Stimulated activated CD4-positive, alpha-beta T cell treated with anti-CD3 and anti-CD28 coated beads, Interleukin-15, amount 100 ng/mL, for 1 hour (primary cell): ENCODE results near the gene ADGRV1.

ENCODE experiments used
- DNase-seq, 2 donors: peaks; one replicate each; pipeline ENCODE4 v3.0.0-alpha.2; 2020; ENCODE audit warnings: low read depth in 1 of 2, low spot score in 1 of 2

The ADGRV1 gene

DNA sequence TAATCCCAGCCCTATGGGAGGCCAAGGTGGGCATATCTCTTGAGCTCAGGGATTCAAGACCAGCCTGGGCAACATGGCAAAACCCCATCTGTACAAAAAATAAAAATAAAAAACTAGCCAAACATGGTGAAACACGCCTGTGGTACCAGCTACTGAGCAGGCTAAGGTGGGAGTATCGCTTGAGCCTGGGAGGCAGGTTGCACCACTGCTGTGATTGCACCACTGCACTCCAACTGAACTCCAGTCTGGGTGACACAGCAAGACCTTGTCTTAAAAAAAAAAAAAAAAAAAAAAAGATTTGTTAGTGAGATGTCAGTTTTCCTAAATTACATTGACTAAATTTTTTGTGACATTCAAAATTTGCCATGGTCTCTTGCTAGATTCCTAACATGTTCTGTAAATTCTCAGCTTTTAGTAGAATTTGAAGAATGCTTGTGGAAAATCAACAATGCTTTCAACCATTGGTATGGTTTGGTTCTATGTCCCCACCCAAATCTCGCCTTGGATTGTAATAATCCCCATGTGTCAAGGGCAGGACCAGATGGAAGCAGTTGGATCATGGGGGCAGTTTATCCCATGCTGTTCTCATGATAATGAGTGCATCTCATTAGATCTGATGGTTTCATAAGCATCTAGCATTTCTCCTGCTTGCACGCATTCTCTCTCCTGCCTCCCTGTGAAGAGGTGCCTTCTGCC is 588.5 kb downstream of the ADGRV1 start:
- no peak for DNase-seq

DNA sequence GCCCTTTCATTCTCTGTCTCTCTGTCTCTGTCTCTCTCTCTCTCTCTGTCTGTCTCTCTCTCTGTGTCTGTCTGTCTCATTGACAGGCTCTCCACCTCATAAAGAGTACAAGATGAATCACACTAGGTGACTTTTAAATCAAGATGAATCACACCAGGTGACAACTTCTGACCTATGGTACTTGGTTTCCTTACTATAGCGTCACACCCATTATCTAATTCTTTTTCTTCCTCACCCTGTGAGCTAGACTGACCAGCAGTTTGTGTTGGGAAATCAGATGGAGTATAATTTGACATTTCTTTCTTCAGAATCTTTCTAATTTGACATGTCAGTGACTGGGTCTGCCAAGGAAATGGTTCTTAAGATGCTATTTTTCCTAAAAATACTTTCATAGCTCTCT is 591.6 kb downstream of the ADGRV1 start:
- no peak for DNase-seq

DNA sequence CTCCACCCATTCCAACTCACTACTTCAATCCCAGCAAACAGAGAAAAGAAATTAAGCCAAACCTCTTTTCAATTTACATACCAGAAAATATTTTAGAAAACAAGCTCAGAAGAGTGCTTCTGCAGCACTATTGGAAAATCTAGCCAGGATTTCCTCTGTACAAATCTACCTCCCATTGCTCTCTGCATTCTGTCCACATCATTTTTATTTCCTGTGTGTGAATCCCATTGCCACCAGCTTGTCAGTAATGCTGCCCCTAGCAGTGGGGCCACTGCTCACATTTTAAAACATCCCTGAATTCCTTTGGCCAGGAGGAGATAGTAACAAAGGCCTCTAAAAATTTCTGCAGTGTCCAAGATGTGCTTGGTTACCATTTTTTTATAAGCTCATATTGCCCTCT is 592.0 kb downstream of the ADGRV1 start:
- DNase-seq, result no peak

DNA sequence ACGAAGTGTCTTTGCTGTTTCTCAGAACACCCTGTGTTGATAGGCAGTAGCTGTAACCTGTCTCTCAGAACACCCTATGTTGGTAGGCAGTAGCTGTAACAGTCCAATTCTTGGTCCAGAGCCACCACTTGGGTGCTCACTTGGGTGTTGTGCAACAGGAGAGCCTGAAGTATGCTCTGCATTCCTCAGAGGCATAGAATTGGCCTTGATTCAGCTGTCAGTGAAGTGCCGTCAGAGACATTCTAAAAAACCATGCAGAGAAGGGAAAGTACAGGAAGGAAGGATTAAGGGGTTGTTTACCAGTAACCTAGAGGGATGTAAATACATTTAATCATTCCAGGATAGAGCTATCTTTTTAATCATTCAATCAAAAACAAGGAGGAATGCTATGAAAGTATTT is 593.4 kb downstream of the ADGRV1 start:
- no peak for DNase-seq

DNA sequence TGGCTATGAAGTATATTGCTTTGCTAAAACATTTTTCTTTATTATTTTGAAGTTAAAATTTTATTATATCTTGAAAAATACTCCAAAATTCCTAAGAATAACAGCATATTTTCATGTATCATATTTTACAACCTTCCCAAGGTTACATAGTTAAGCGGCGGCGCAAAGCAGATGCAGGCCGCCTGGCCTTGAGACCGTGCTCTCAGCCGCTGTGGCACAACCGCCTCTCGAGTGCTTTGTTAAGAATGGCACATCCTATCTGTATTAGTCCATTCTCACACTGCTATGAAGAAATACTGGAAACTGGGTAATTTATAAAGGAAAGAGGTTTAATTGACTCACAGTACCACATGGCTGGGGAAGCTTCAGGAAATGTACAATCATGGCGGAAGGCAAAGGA is 595.7 kb downstream of the ADGRV1 start:
- no peak for DNase-seq

DNA sequence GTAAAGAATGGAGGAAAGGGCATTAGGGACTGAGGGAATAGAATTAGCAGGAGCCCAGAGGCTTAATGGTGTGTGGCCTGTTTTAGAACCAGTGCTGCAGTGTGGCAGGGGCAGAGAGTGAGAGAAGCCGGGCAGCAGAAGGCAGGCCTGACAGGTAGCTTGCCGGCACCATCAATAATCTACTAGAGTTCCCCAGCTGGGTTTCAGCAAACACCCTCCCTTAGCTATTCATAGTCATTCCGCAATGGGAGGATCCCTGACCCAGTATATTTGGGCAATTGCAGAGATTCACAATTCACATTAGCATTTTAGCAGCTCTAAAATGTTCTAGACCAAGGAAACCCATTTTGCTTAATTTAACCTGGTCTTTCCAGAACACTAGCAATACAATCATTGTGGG is 596.7 kb downstream of the ADGRV1 start:
- DNase-seq, result no peak

DNA sequence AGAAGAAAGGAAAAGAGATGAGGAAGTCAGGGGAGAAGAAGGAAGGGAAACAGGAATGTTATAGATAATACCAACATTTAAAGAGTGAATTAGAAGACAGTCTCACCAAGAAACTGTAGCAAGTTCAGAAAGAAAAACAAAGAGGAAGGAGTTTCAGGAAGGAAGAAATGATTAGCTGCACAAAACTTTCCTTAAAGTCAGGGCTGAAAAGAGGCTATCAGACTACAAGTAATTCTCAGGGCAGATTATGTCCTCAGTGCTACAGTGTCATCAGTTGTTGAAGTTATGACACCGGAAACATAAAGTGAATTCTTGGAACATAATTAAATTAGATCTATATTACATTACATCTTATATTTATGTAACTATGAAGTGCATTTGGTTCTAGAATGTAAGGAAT is 597.6 kb downstream of the ADGRV1 start:
- no peak for DNase-seq

DNA sequence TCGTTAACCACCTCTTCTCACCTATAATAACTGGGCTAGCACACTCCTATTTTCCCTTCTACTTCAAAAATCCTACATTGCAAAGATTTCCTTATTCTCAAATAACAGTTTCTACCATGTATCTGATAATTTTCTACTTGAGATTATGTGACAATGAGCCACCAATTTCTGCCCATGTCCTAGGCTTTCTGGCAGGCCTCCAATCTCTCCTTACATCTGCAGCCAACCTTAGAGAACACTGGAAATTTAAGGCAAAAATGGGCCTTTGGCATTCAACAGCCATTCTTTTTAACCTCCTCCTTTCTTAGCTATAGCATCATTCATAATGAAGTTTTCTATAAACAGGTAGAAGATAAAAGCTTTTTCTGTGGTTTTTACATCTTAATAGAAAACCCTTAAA is 599.4 kb downstream of the ADGRV1 start:
- no peak for DNase-seq

DNA sequence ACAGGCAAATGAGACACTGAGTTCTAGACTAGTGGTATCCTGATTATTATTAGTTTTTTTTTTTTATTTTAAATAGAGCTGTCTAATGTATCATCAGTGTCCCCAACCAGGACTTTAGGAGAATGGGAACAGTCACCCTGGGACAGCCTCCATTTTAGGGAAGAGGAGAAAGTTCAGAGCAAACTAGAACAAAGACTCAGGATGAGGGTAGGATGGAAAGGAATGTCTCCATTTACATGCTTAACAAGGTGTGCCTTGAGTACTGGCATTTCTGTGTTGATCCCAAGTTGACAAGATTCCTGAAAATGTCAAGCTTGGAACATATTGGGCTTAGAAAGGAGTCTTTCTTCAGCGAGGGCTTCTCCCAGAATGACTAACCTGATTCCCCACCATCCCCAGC is 601.0 kb downstream of the ADGRV1 start:
- no peak for DNase-seq

DNA sequence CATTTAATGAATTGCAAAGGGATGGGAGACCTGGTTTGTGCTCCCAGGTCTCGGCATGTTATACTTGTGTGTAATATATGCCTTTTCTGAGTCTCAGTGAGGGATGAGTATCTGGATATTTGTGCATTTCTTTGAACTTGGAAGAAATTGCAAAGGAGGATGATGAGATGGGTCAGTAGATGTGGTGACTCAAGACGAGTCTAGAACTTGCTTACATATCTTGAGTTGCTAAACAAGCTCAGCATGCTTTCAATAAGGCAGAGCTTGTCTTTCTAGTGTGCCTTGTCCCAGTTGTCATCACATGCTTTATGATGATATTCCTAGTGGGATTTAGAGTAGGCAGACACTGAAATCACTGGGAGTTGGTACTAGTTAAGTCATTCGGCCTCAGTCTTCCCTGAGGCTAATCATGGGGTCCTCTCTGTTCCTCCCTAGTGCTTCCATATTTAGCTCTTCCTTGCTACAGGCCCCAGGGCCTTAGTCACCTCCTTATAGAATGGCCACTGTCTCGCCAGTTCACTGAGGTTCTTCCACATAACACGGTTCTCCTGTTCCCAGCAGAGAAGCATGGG is 602.2 kb downstream of the ADGRV1 start:
- DNase-seq, result no peak

DNA sequence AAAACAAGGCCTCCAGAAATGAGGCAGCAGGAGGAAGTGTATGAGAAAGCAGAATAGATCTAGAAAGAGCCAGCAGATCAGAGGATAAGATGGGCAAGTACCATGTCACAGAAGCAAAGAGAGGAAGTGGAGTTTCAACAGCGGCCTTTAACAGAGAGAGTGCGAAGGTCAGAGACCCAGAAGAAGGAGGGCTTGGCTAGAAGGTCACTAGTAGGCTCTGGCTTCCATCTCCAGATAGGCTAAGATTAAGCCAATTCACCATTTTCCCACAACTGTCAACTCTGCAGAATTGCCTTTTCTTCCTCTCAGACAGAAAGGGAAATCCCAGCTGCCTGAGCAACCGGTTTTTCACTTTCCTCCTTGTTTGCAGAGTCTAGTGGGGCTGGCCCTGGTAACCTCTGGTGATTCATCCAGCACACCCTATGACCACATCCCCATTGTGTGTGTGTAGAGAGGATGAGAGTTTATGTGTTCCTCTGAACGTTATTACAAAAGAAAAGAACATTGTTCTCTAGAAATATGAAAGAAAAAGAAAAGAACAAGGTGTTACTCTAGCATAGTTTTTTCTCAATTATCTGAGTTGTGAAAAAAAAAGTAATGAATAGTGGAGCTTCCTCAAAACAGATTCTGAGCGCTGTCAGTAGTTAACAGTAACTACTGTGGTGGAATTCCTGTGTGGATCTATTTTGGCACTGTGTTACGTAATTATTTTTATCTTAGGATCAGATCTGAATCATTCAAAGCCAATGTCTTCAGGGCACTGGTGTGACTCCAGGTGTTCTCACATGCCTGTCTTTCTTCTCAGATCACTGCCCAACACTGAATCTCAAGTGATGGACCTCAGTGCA is 604.2 kb downstream of the ADGRV1 start:
- peak in 1 of 2 donors; percentile 21 for DNase-seq

DNA sequence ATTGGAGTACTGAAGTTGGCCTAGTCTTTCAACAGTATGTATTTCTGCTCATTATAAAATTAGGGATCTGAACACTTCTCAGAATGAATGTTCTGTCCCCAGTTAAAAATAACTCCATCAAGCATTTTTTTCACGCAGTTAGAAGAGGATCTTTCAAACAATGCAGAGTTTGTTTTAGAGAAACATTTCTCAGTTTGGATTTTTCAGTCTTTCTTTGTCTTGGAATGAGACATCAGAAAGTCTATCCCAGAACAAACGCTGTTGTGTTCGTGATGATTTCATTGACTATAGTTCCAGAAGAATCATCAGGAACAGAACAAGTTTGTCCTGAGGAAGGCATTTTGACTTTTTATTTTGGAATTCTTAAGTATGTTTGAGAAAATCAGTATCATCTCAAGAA is 605.8 kb downstream of the ADGRV1 start:
- DNase-seq, result no peak

DNA sequence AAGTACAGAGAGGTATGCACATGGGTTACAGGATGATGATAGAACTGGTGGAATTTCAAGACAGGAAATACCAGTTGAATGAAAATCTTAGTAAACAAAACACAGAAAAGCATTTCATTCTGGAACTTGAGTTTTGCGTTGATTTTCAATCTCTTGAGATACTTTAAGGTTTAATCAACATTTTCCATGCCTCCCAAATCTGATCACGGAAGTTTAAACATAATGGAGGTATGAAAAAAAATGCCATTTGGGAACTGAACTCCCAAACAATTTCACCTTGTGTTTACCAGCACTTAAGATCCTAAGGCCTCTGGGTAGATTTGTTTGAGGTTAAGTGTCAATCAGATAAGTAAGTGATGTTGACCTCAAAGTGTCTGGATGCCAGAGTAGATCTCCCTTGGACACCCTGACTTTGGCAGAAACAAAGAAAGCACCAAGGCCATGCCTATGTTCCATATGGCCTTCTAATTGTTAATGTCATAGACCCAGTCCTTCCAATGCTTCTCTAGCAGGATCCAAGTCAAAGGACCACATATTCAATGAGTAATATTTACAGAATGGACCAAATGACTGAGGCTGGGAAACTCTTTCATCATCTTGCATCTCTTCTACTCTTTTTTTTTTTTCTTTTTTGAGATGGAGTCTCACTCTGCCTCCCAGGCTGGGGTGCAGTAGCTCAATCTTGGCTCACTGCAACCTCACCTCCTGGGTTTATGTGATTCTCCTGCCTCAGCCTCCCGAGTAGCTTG is 607.6 kb downstream of the ADGRV1 start:
- no peak for DNase-seq

DNA sequence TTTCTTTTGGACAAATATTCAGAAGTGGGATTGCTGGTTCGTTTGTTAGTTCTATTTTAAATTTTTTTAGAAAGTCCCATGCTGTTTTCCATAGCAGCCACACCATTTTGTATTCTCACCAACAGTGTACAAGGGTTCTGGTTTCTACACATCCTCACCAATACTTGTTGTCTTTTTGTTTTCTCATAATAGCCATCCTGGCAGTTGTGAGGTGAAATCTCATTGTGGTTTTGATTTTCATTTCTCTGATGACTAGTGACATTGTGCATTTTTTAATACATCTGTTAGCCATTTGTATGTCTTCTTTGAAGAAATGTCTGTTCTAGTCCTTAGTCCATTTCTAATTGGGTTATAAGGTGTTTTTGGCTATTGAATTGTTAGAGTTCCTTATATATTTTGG is 610.3 kb downstream of the ADGRV1 start:
- DNase-seq, result no peak

DNA sequence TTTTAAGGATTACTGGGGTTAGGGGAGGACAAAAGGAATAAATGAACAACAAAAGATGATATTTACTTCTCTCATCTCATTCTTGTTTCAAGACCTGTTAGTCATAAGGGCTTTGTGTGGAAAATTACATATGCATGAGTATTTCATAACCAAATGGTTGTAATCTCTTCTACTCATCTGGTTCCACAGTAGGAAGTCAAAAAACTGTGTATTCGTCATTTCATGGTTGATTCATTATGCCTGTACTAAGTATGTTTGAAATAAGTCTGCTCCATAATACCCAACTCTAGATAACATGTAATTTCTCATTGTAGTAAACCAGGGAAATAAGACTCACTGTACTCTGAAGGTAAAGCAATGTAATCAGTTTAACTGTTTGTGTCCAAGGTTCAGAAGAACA is 611.7 kb downstream of the ADGRV1 start:
- DNase-seq, result no peak

DNA sequence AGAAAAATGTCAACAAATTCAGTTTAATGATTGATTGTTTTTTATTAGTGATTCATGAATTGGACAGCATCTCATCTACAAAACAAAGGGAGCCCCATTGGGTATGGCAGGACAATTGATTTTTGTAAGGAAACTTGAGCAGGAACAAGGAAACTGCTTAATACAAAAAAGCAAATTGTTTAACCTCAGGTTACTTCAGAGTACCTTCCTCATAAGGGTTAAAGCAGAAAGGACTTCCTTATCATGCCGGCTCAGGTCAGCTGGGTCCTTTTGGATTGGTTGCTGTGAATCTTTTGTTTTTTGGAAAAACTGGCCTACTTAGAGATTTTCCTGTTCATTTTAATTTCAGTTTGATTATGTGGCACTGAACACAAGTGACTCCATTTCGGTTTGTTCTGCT is 612.7 kb downstream of the ADGRV1 start:
- DNase-seq, result no peak

DNA sequence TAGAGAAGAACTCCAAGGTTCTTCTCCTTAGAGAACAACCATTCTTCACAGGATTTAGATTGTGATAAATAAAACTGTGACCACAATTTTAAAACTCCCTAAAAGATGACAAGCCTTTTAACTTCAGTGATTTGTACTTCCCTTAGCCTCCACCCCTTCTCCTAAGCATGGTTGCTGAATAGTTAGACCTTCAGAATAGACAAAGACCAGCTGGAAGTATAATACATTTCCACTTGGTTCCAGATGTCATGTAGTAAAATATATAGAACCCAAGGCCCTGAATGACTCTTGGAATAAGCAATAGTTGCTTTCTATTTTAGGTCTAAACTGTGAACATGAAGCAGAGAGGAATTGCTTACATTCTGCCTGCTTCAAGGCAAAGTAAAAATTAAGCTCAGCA is 615.8 kb downstream of the ADGRV1 start:
- DNase-seq, result no peak

DNA sequence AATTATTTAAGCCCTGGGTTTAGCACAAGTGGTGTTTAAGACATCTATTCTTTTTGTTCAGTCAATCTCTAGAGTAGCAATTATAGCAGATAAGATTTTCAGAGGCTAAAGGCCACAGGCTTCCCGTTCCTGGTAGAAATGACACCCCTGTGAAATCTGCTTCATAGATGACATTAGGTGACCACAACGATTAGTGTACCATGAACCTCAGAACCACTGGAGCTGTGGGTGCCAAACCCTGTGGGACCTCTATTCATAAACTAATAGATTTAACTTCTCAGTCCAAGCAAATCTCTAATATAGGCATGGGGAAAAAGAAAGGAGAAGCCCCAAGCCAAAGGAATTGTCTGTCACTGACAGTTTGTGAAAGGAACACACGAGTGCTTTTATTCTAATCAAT is 617.1 kb downstream of the ADGRV1 start:
- no peak for DNase-seq

DNA sequence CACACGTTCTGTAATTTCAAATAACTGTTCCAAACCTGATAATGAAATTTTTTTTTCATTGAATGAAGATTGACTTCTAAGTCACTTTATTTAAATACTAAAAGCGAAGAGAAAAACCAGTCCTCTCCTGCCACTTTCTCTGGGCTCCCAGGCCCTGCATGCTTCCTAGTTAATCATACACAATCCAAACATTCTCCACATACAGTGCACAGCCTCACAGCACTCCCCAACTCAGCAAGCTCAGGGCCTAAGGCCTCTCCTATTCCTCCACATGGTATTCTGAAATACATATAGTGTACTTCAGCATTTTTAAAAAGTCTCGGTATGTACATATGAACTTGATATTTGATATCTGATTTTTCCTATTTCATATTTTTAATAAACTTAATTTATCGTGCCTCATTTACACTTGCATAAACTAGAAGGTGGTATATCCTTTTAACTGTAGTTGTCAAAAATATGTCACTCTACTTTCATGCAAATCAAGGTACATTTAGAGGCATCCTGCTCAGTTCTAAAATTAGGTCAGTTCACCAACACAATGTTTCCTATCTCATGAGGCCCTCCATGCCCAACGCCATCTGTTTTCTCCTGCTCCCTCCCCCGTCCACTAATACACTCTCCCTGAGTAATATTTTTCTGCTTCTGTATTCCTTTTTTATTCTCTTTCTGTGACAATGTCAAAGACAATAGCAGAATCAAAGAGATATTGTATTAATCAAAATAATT is 617.9 kb downstream of the ADGRV1 start:
- DNase-seq, result no peak

DNA sequence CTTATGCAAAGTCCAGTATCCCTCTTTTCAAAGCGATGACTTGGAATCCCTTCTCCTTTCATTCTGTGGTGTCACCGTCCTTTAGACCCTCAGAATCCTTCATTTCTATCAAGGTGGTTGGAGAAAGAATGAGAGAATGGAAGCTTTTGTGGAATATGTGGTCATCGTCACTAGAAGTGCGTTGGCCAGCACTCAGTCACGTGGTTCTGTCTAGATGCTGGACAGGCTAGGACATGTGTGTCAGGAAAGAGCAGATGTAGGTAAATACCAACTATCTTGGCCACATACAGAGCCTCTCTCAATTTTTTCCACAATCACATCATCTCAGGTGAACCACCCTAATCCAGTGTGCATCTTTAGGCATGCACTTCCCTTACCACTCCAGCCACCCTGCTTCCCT is 618.5 kb downstream of the ADGRV1 start:
- DNase-seq, result no peak

DNA sequence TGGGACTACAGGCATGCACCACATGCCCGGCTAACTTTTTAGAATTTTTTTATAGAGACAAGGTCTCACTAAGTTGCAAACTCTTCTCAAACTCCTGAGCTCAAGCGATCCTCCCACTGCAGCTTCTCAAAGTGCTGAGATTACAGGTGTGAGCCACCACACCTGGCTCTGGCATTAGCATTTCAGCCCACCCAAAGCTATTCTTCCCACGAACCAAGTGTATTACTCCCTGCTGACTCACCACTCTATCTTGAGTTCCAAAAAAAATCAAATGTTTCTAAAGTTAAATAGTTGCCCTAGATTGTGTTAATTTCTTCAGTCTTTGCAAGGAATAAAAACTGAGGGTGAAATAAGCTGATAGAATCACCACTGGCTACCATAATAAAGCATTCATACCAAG is 619.0 kb downstream of the ADGRV1 start:
- no peak for DNase-seq
